Stimulated activated CD4-positive, alpha-beta T cell treated with anti-CD3 and anti-CD28 coated beads, Interleukin-4, amount 100 ng/mL, for 24 hours (primary cell): ENCODE data around the gene CISTR.

Experiments
- DNase-seq: peaks from one replicate; pipeline ENCODE4 v3.0.0-alpha.2; 2020

Gene CISTR

GRCh38 chr12:53714004-53714403 is 37.8 kb downstream of the CISTR start:
- DNase-seq: no peak

DNA sequence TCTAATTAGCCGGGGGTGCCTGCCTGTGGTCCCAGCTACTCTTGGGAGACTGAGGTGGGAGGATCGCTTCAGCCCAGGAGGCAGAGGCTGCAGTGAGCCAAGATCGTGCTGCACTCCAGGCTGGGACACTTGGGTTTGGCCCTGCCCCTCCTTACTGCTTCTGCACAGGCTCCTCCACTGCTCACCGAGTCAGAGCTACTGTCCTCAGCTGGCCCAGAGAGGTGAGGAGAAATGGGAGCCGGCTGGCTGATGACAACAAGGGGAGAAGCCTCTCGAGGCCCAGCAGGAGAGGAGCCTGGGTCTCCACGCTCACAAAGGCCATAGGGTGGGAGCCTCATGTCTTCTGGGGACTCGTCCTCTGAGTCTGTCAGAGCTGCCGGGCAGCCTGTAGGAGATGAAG is 38.3 kb downstream of the CISTR start:
- no peak for DNase-seq

GRCh38 chr12:53712059-53712643 is 39.6 kb downstream of the CISTR start:
- no peak for DNase-seq

DNA sequence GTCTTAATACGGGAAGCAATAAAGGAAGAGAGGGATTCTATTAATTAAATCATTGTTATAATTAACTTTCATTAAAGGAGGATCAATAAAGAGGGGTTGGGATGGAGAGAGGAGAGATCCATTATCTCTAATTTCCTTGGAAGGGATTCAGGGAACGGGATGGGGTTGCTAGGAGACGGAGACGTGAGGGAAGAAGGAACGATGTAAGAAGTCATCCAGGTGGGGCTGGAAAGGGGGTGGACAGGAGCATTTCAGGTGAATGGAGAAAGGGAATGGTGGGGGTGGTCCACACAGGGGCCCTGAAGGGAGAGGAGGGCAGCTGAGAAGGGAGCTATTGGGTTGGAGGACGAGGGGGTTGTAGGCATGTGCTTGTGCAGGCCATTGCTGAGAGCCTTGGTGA is 41.7 kb downstream of the CISTR start:
- DNase-seq: no peak

GRCh38 chr12:53709671-53710070 is 42.1 kb downstream of the CISTR start:
- no peak for DNase-seq

- DNase-seq: no peak
Observed at GRCh38 chr12:53706080-53706479, 45.7 kb downstream of the CISTR start.

DNA sequence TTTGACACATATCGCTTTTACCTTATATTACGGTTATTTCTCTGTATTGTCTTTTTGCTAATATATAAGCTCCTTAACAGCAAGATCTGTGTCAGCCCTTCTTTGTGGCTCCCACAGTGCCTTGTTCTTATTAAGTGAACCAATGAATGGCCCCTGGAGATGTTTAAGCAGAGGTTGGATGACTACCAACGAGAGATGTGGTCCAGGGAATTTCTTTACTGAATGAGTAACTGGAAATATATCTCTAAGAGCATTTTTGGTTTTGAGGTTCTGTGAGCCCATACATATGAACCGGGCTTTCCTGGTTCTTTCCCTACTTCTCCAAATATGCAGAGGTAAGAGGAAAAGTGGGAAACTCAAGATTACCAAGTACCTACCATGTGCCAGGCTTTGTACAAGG is 48.0 kb downstream of the CISTR start:
- no peak for DNase-seq

DNA sequence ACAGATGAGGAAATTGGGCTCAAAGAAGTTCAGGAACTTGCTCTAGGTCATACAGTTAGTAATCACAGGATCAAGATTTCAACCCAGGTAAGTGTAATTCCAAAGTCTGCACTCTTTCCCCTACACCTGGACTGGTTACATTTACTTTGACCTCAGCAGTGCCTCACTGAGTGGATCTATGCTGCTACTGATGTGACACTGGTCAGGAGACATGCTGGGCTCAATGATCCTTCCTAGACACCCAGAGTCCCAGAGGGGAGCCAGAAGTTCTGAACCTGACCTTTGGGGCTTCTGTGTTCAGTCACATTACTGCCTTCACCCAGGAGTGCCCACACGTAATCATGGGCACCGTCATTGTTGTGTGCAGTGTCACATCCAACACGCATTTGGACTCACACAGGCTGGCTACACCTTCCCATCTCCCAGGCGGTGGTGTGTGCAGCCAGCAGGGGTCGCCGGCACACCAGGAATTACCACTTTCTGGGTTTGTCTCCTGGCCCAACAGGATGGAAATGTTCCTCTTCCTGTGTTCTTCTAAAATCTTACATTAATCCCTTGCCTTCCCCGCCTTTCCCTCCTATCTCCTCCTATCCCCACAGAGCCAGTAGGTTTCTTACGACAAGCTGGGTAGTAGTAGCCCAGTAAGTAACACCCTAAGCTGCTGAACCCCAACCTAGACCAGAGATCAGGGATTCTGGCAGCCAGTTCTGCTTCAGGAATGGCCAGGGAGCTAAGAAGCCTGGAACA is 50.1 kb downstream of the CISTR start:
- DNase-seq: peak; percentile 81

GRCh38 chr12:53700567-53700966 is 51.2 kb downstream of the CISTR start:
- no peak for DNase-seq

- DNase-seq: no peak
Observed at GRCh38 chr12:53699678-53700025, 52.1 kb downstream of the CISTR start.

- DNase-seq: no peak
Observed at GRCh38 chr12:53698948-53699677, 52.7 kb downstream of the CISTR start.

- no peak for DNase-seq
Observed at GRCh38 chr12:53696655-53697331, 55.0 kb downstream of the CISTR start.
